Chondrocyte (in vitro differentiated cells): ENCODE results near the gene GNA15. TPM values are rescaled to one million over a fixed set of nuclear protein-coding genes. Genes with fewer than 3 reads are reported as not detected.
A peak's percentile ranks its signal among the peaks of the same experiment; 100 is the strongest.

Experiments used
- DNase-seq: peaks from one replicate; pipeline ENCODE4 v3.0.0; 2021; ENCODE audit warnings: mixed read lengths, low spot score
- H3K27ac Mint-ChIP-seq: one replicate; pipeline ENCODE4 v1.8.0; 2021; ENCODE audit warnings: mild to moderate bottlenecking, moderate library complexity, mixed read lengths; ENCODE audit not compliant: unreplicated experiment
- H3K27me3 Mint-ChIP-seq: 2 replicates; pipeline ENCODE4 v1.8.0; 2021; ENCODE audit warnings: low read depth, mixed read lengths
- H3K36me3 Mint-ChIP-seq: 2 replicates; pipeline ENCODE4 v1.8.0; 2021; ENCODE audit warnings: low read depth, mixed read lengths
- H3K4me1 Mint-ChIP-seq: 2 replicates; pipeline ENCODE4 v1.8.0; 2021; ENCODE audit warnings: low read depth, mild to moderate bottlenecking, mixed read lengths
- H3K4me3 Mint-ChIP-seq: one replicate; pipeline ENCODE4 v1.8.0; 2021; ENCODE audit warnings: mild to moderate bottlenecking, moderate library complexity, mixed read lengths; ENCODE audit not compliant: unreplicated experiment
- H3K9me3 Mint-ChIP-seq: 2 replicates; pipeline ENCODE4 v1.8.0; 2021; ENCODE audit warnings: low read depth, mixed read lengths
- CTCF ChIP-seq: fragments of 200-600 bp; sonication (generic); IDR thresholded peaks from 2 replicates; pipeline ENCODE4 v1.5.0; 2021; ENCODE audit warnings: antibody characterized with exemption, mild to moderate bottlenecking, moderate library complexity
- total RNA-seq: library from RNA; stranded (reverse); gene quantifications from 3 replicates; pipeline ENCODE4 v1.2.1, GENCODE V29; 2021

GNA15 gene
- total RNA-seq, 1 donor from 2014 or later = not detected

- TF ChIP-seq CTCF = no peak
- Mint-ChIP-seq H3K9me3 (no peaks in the 10 kb centered on the region), H3K27ac (no peak overlapping the region), H3K27me3 (no peaks in the 10 kb centered on the region), H3K4me3 (no peak overlapping the region), H3K4me1 (peaks cover 13% of the 10 kb centered on the region), H3K36me3 (peaks cover 6% of the 10 kb centered on the region)
- peak; percentile 91 for DNase-seq
These were observed 18.1 kb upstream of the GNA15 start for GRCh38 chr19:3117716-3118115.

GRCh38 chr19:3118232-3119070, 17.4 kb upstream of the GNA15 start:
- Mint-ChIP-seq H3K27ac (no peak overlapping the region), H3K9me3 (no peaks in the 10 kb centered on the region), H3K4me1 (peaks cover 13% of the 10 kb centered on the region), H3K4me3 (no peak overlapping the region), H3K36me3 (peaks cover 6% of the 10 kb centered on the region), H3K27me3 (no peaks in the 10 kb centered on the region)
- TF ChIP-seq CTCF = no peak
- peak; percentile 75 for DNase-seq

- H3K27me3 Mint-ChIP-seq = no peaks in the 10 kb centered on the region
- peak; percentile 75 for DNase-seq
- H3K4me3 Mint-ChIP-seq = no peak overlapping the region
- no peak for TF ChIP-seq CTCF
- no peak overlapping the region for H3K27ac Mint-ChIP-seq
- H3K36me3 Mint-ChIP-seq = peaks cover 6% of the 10 kb centered on the region
- H3K9me3 Mint-ChIP-seq = no peaks in the 10 kb centered on the region
- peaks cover 13% of the 10 kb centered on the region for H3K4me1 Mint-ChIP-seq
These were observed 16.7 kb upstream of the GNA15 start for GRCh38 chr19:3119071-3119595.

GRCh38 chr19:3119693-3120380, 16.0 kb upstream of the GNA15 start:
- DNase-seq = peak; percentile 88
- no peak for TF ChIP-seq CTCF
- H3K4me3 Mint-ChIP-seq = no peak overlapping the region
- H3K9me3 Mint-ChIP-seq = no peaks in the 10 kb centered on the region
- H3K36me3 Mint-ChIP-seq = peaks cover 6% of the 10 kb centered on the region
- H3K27ac Mint-ChIP-seq = no peak overlapping the region
- no peaks in the 10 kb centered on the region for H3K27me3 Mint-ChIP-seq
- H3K4me1 Mint-ChIP-seq = peaks cover 13% of the 10 kb centered on the region

GRCh38 chr19:3120611-3121276, 15.1 kb upstream of the GNA15 start:
- Mint-ChIP-seq H3K36me3 (peaks cover 6% of the 10 kb centered on the region), H3K4me3 (no peak overlapping the region), H3K4me1 (peaks cover 9% of the 10 kb centered on the region)

More at GRCh38 chr19:3120611-3121276, 15.1 kb upstream of the GNA15 start:
- H3K9me3 Mint-ChIP-seq = no peaks in the 10 kb centered on the region
- no peak overlapping the region for H3K27ac Mint-ChIP-seq
- peak; percentile 75 for DNase-seq
- TF ChIP-seq CTCF = no peak
- H3K27me3 Mint-ChIP-seq = no peaks in the 10 kb centered on the region
